ENCODE measurements around the gene ANKRD40.

DNA sequence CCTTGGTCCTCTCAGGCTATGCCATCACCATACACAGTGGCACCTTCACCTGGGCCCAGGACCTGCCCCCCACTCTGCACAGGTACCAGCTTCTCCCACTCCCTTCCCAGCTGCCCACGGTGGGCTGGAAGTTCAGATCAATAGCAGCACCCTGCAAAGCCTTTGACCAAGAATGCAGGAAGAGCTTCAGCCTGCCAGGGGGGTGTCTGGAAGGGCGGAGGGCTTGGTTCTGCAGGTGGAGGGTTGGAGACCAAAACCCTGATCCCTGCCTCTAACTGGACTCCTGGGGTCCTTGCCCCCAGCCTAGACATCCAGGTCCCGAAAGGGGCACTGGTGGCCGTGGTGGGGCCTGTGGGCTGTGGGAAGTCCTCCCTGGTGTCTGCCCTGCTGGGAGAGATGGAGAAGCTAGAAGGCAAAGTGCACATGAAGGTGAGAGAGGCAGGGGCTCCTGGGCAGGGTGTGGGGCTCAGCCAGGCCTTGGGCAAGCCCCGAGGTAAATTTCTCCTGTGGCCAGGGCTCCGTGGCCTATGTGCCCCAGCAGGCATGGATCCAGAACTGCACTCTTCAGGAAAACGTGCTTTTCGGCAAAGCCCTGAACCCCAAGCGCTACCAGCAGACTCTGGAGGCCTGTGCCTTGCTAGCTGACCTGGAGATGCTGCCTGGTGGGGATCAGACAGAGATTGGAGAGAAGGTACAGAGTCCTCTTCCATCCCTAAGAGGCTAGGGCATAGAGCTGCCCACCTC is 38.7 kb downstream of the ANKRD40 start:
- TF ChIP-seq POLR2AphosphoS5 (IDR thresholded peaks at IDR 0.05; ENCODE audit: borderline replicate concordance, low read depth, low read length) (no peak), EZH2 (IDR thresholded peaks at IDR 0.05) (no peak)
